NCI-H1417 (cell line): ENCODE data around the gene PRKCB.

Experiments
- DNase-seq, 3 experiments: peaks; one replicate each; lab custom pipeline; 2025; lab: John Stamatoyannopoulos, UW

PRKCB gene

DNA sequence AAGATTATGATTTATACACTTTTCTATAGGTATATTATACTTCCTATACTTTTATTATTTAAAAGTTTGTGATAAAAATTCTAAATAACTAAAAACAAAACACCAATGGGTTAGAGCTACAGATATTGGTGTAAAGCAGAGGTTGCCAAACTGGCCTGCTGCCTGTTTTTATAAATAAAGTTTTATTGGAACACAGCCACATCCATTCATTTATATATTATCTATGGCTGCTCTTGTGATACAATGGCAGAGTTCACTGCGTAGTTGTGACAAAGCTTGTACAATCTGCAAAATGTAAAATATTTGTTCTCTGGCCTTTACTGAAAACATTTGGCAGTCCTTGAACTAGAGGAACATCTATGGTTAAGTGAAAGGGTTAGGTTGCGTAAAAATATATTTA is 208.7 kb downstream of the PRKCB start:
- no peak for DNase-seq

DNA sequence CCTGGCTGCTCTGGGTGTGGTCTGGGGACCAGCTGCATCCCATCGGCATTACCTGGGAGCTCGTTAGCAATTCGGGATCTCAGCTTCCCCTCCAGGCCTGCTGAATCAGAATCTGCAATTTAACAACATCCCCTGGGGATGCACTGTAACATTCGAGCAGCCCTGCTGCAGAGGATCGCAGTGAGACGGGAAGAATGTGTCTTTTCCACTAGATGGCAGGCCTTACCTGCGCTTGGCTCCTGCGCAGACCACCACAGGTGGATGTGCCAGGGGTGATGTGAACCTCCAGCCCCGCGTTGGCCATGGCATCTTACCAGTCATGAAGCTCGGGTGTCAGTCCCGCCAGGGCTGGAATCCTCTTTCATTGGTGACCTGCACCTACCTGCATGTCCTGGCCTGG is 209.9 kb downstream of the PRKCB start:
- peak; percentile 0 to 16 (median 9) for DNase-seq

DNA sequence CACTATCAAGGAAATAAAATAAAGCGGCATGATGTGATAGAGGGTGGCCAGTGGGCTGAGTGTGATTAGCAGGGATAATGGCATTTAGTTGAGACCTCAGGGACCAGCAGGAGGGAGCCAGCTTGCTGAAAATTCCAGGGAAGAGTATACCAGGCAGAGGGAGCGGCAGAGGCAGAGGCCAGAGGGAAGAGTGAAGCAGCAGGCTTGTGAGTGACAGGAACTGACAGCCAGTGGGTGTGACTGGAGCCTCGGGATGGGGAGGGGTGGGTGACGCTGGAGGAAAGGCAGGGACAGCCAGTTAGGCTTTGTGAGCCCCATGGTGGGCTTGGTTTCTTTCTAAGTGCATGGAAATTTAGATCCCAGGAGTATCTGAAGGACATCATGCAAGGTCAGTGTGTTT is 210.7 kb downstream of the PRKCB start:
- no peak for DNase-seq

DNA sequence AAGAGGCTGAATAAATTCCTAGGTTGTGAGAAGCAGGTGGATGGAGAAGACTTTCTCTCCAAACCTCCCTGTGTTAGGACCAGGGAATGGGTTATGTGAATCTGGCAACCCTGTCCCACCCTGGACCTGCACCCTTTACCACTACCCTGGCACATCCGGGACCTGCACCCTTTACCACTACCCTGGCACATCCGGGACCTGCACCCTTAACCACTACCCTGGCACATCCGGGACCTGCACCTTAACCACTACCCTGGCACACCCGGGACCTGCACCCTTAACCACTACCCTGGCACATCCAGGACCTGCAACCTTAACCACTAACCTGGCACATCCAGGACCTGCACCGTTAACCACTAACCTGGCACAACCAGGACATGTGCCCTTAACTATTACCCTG is 213.3 kb downstream of the PRKCB start:
- DNase-seq: no peak

DNA sequence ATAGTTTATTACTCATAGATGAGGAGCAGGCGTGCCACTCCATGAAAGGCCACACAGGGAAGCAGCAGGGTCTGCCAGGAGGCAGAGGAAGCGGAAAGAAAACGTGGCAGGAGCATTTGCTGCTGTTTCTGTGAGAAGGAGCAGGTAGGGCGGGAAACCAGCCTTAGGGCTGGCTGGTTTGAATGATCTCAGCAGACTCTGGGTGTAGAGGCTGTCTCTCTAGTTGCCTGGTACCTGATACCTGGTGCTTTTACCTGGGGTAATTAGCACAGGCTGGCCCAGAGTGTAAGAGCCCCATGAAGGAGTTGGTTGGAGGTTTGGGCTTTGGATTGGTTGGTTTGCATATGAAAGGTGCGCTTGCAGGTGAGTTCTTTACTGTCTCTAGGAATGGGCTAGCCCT is 215.3 kb downstream of the PRKCB start:
- DNase-seq: no peak

DNA sequence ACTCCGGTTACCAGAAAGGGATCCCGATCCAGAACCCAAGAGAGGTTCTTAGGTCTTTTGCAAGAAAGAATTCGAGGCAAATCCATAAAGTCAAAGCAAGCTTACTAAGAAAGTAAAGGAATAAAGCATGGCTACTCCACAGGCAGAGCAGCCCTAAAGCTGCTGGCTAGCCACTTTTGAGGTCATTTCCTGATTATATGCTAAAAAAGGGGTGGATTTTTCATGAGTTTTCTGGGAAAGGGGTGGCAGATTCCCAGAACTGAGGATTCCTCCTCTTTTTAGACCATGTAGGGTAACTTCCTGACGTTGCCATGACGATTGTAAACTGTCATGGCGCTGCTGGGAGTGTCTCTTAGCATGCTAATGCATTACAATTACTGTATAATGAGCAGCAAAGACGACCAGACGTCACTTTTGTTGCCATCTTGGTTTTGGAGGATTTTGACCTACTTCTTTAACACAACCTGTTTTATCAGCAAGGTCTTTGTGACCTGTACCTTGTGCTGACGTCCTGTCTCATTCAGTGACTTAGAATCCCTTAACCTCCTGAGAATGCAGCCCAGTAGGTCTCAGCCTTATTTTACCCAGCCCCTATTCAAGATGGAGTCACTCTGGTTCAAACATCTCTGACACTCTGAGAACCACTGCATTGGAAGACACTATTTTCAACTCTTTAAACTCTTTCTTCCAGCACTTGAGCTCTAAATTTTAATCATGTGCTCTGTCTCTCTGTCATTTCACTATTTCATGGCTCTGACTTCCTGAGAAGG is 216.7 kb downstream of the PRKCB start:
- DNase-seq: no peak

DNA sequence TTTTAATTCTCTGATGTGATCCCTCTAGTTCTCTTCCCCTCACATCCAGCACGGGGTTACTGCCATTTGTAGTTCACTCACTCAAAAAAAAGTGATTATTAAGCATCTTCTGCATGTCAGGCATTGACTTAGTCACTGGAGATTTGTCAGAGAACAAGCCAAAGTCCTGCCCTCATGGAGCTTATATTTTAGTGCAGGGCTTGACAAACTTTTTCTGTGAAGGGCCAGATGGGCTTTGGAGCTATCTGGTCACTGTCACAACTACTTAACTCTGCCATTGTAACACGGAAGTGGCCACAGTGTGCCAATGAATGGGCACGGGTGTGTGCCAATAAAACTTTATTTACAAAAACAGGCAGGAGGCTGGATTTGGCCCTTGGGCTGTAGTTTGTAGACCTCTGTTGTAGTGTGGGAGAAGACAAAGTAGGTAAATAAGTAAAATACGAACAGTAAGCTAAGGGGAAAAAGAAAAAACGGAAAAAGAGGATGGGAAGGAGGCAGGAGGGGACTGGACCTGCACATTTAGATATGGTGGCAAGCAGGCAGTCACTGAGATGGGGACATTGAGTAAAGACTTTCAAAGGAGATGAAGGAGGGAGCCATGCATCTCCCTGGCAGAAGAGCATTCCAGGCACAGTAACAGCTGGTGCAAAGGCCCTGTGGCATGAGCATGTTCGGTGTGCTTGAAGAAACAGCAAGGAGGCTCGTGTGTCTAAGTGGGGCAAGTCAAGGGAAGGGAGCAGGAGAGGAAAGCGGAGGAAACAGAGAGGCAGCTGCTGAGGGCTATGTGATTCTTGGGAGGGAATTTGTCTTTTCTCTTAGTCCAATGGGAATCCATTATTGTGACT is 217.5 kb downstream of the PRKCB start:
- no peak for DNase-seq

DNA sequence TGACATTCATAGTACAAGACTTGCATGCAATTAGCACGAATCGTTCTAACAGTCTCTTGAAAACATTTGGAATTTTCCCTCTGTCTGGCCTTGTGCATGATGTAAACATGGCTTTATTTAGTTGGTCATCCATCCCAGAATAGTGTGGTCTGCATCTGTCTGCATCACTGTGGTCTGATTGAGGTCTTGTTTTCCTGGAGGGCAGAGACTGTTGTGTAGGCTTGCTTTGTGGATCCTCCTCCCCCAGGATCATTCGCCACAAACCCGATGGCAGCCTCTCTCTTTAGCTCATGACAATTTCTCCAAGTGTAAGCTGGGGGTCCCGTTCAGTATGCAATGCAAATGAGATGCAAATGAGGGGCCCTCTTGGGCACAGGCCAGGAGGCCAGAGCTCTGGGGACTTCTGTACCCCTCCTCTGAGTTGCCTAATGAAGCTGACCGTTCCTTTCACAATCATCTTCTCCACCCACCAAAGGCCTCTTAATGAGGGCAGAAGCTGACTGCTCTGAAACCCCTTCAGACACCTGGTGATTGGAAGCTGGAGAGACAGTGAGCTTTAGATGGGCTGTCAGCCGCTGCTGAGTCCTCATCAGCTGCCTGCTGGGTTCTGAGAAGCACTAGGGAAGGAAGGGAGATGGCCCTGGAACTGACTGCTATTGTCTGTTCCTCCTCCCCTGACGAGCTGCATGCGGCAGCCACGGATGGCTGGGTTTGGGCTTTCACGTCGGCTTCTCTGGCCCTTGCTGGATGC is 219.1 kb downstream of the PRKCB start:
- no peak for DNase-seq

DNA sequence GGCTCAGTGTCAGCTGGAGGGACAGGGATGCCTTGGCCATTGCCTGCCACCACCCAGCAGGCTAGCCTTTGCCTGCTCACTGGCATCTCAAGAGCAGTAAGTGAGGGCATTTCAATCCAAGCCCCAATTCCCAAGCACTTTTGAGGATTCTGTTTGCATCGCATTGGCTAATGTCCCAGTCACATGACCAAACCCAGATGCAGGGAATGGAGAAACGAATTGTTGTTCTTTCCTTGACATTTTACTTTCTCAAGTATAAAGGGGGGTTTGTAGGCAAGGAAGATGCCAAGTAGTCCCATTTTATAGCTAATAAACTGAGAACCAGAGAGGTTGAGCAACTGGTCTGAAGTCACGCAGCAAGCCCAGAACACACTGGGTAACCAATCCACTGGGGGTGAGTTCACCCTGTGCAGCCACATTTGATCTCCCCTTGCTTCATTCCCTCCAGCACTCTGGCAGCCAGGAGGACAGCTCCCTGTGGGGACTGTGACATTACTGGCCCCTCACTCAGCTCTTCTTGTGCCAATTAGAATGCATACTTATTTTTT is 226.6 kb downstream of the PRKCB start:
- DNase-seq: no peak

DNA sequence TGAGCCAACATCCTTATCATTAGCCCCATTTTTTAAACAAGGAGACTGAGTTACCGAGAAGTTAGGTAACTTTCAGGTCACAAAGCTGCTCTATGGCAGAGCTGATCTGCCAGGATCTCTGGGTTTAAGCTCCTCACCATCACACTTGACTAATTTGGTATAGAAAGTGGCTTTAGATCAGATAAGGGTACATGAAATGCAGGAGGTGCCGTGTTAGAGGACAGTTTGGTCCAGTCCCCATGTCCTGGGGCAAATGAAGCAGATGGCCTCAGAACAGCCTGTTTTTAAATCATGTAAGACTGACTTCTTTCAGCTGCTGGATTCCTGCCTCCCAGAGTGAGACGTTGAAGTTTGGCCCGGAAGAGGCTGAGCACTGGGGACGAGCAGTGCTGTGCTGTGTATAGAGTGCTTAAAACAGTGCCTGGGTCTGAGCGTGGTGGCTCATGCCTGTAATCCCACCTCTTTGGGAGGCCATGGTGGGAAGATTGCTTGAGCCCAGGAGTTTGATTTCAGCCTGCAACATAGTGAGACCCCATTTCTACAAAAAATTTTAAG is 233.3 kb downstream of the PRKCB start:
- DNase-seq: no peak

DNA sequence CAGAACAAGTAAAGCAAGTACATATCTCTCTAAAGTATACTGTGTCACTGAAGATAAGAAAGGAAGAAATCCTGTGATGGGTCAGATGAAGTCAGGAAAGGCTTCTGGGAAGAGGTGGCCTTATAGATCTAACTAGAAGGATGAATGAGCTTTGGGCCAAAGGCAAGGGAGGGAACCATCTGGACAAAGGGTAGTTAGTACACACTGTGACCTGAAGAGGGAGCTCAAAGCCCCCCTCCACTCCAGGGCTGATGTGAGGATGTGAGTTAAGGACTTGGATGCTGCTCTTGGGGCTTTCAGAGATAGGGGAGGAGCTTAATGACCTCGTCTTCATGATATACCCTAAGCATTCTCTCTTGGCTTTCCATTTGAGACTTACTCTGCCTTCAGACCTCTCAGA is 235.1 kb downstream of the PRKCB start:
- DNase-seq: peak; percentile 3 to 66 (median 12)

DNA sequence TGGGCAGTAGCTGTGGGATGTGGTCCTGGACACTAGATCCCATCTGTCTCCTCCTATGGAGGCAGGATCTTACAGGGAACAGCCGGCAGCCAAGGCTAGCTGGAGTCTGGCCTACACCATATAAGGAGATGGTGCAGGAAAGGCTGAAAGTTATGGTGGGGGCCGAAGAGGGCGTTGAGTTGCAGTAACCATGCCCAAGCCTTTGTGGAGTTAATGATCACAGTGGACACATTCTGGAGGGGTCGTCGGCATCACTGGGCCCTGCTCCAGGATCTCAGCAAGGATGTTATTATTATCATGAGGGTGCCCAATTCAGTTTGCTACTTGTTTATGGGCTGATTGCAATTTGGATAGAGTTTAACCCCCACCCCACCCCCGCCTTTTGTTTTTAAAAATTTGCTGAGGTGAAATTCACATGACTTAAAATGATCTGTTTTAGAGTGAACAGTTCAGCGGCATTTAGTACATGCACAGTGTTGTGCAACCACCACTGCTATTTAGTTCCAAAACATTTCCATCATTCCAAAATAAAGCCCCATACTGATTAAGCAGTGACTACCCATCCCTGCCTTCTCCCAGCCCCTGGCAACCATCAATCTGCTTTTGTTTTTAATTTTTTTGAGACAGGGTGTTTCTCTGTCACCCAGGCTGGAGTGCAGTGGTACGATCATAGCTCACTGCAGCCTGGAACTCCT is 236.0 kb downstream of the PRKCB start:
- DNase-seq: no peak

DNA sequence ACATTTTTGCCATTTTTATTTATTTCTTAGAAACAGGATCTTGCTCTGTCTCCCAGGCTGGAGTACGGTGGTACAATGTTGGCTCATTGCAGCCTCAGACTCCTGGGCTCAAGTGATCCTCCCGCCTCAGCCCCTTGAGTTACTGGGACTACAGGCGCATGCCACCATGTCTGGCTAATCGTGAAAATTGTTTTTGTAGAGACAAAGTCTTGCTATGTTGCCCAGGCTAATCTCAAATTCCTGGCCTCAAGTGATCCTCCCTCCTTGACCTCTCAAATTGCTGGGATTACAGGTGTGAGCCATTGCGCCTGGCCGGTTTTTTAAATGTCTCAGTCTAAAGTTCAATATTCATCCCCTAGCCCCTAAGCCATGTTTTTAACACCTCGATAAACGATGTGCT is 237.5 kb downstream of the PRKCB start:
- no peak for DNase-seq

DNA sequence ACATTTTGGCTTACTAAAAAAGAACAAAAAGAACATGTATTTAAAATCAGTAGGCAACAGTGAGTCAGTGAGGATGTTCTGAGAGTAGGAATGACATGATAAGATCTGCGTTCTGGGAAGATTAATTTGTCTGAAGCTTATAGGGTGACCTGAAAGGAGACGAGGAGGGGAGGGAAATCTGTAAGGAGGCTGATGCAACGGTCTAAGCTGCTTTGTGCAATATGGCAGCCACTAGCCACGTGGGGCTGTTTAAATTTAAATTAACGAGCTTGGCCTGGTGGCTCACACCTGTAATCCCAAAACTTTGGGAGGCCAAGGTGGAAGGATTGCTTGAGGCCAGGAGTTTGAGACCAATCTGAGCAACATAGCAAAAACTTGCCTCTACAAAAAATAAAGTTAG is 238.8 kb downstream of the PRKCB start:
- no peak for DNase-seq

DNA sequence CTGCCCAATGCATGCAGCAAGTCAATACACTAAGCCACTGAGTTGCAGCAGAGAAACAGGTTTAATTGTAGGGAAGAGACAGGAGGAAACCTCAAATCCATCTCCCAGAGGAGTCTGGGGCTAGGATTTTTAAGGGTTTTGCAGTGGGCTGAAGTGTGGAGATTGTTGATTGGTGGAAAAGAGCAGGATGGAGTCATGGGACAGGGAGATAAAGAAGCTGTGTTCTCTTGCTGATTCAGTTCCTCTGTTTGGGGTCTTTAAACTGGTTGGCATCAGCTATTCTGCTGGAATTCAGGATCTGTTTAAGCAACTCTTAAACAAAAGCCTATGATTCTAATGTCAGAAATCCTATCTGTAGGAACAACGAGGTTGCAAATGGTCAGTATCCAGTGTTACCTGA is 239.5 kb downstream of the PRKCB start:
- DNase-seq: no peak

DNA sequence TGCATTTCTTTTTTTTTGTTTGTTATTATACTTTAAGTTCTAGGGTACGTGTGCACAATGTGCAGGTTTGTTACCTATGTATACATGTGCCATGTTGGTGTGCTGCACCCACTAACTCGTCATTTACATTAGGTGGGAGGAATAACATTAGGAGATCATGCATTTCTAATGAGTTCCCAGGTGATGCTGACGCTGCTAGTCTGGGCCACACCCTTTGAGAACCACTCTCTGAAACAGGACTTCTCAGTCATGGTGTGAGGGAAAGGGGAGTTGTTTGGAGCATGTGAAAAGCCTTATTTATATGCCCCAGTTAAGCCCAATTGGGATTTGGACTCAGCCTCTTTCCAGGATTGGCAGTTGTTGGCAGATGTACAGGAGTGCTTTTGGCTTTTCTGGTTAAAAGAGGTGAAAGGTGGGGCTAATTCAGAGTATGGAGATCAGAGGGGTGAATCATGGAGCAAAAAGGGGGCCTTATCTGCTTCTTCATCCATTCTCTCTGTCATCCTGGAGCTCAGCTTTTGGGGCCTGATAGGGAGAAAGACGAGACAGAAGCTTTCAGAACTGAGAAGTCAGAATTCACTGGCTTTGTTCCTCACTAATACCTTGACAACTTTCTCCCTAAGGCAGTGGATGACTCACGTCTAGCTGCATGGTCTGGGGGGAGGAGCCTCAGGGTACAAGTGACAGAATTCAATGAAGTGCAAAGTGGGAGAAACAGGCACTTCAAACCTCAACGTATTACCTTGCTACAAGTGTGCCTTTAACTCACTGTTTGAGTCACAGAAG is 240.3 kb downstream of the PRKCB start:
- DNase-seq: no peak

DNA sequence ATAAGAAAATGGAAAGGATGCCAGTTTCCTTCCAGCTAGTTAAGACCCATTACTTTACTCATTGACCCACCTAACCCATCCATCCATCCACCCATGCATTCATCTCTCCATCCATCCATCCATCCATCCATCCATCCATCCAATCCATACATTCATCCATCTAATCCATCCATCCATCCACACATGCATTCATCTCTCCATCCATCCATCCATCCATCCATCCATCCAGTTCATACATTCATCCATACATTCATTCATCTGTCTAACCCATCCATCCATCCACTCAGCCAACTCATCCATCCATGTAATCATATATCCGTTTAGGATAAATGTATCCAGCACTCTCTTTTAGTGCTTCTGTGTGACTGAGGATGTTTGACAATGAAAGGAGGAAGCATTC is 241.5 kb downstream of the PRKCB start:
- no peak for DNase-seq

DNA sequence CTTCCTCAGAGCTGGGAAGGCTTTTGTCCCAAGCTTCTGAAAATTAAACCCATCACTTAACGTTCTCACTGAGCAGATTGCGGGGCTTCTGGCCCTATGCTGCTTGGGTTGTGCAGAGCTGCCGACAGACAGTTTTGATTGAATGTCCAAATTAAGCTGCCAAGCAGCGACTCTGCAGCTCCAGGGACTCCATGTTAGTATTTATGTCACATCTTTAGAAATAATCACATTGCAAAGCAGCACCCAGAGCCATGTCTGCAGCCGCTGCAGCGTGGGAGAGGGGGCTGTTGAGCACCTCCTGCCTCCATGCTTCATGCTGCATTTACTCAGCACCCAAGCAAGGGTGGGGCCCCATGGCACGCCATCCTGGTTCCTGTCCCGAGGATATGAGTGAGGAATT is 242.2 kb downstream of the PRKCB start:
- no peak for DNase-seq

DNA sequence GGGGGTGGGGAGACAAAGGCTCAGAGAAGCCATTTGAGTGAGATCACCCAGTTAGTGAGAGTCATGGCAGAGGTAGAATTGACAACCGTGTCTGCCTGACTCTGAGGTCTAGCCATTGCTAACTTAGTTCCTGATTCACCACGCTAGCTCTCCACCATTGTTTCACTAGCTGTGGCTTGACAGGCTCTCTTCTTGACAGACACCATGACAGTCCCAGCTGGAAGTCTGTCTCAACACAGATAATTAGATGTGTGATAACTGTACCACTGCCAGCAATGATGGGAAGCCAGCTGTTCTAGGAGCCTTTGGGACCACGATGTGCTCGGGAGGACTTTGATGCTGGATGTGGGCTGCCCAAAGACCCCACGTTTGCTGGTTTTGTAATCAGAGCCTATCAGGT is 249.9 kb downstream of the PRKCB start:
- DNase-seq: no peak

DNA sequence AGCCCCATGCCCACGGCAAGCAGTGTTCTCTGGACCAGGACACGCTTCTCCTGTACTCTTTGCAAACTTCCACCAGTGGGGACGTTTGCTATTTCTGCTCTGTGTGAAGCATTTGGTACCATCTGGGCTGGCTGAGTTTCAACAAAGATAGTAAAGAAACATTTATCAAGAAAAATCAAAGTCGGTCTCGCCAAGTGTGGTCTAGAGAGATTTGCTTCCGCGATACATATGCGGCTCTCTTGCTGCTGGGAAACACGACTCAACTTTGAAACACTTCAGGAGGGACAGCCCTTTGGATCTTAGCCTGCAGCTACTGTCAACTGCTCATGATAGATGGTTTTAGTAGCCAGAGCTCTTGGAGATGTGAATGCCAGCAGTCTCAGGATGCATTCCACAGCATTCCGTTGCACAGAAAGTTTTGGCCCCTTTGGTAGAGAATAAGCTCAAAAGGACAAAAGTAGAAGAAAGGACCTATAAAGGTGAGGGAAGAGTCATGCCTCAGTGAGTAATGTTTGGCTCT is 252.2 kb downstream of the PRKCB start:
- no peak for DNase-seq
